Muscle of arm (tissue), 12 donors: Measurements from ENCODE around the gene ADARB2. TPM values are rescaled to one million over a fixed set of nuclear protein-coding genes. Genes with fewer than 3 reads are reported as not detected.

Experiments
- DNase-seq: peaks from one replicate; pipeline ENCODE4 v3.0.0-alpha.2; 2013
- polyA plus RNA-seq, 12 donors: library from polyadenylated mRNA; unstranded; fragments of 120-200 nt; gene quantifications; one replicate each; pipeline ENCODE4 v1.2.1, GENCODE V29; 2013; ENCODE audit not compliant: insufficient read length in 12 of 12

Gene ADARB2
- polyA plus RNA-seq, 12 donors: 0.07 to 0.48 (median 0.32) TPM; not detected in 2

- no peak for DNase-seq
Measured at GRCh38 chr10:1195828-1196227, 541.5 kb downstream of the ADARB2 start.

GRCh38 chr10:1194161-1194560 is 543.2 kb downstream of the ADARB2 start:
- DNase-seq: no peak

- no peak for DNase-seq
Measured at GRCh38 chr10:1193561-1193960, 543.8 kb downstream of the ADARB2 start.

- DNase-seq: no peak
Measured at GRCh38 chr10:1191752-1192151, 545.6 kb downstream of the ADARB2 start.

- DNase-seq: no peak
Measured at GRCh38 chr10:1190791-1191490, 546.4 kb downstream of the ADARB2 start.

GRCh38 chr10:1190052-1190395 is 547.3 kb downstream of the ADARB2 start:
- no peak for DNase-seq

- DNase-seq: no peak
Measured at GRCh38 chr10:1189166-1190051, 547.9 kb downstream of the ADARB2 start.

- no peak for DNase-seq
Measured at GRCh38 chr10:1188558-1189135, 548.7 kb downstream of the ADARB2 start.

- no peak for DNase-seq
Measured at GRCh38 chr10:1187855-1188557, 549.3 kb downstream of the ADARB2 start.

GRCh38 chr10:1187151-1187854 is 550.0 kb downstream of the ADARB2 start:
- no peak for DNase-seq

GRCh38 chr10:1186683-1186990 is 550.7 kb downstream of the ADARB2 start:
- DNase-seq: no peak

- no peak for DNase-seq
Measured at GRCh38 chr10:1185911-1186682, 551.2 kb downstream of the ADARB2 start.

- DNase-seq: no peak
Measured at GRCh38 chr10:1184541-1185430, 552.5 kb downstream of the ADARB2 start.

GRCh38 chr10:1183701-1184100 is 553.6 kb downstream of the ADARB2 start:
- no peak for DNase-seq

- DNase-seq: no peak
Measured at GRCh38 chr10:1183033-1183396, 554.3 kb downstream of the ADARB2 start.

GRCh38 chr10:1182280-1183032 is 554.9 kb downstream of the ADARB2 start:
- DNase-seq: no peak

GRCh38 chr10:1180836-1181235 is 556.5 kb downstream of the ADARB2 start:
- DNase-seq: no peak

- DNase-seq: no peak
Measured at GRCh38 chr10:1180071-1180730, 557.1 kb downstream of the ADARB2 start.
